ENCODE measurements around the gene LY9. TPM values are rescaled to one million over a fixed set of nuclear protein-coding genes. Genes with fewer than 3 reads are reported as not detected.

LY9 gene
- total RNA-seq, 1 experiment from 2014 or later = not detected

GRCh38 chr1:160797861-160798273 lies 1.9 kb downstream of the LY9 start:
- WGBS (ENCODE audit: extremely low coverage, insufficient read length, low lambda C conversion rate) = no CpG with 5 or more reads among the region's 4 CpGs
- no peak overlapping the region for H3K9ac ChIP-seq (ENCODE audit: extremely low read depth, insufficient read length, low read length)
- no peak overlapping the region for H2AFZ ChIP-seq (ENCODE audit: low read length)
- no peak overlapping the region for H2BK5ac ChIP-seq (ENCODE audit: insufficient read length, low read length)
- H3K79me1 ChIP-seq (ENCODE audit: insufficient read depth, low read depth, low read length, poor library complexity, severe bottlenecking) = no peaks in the 10 kb centered on the region
- no peak overlapping the region for H3K18ac ChIP-seq (ENCODE audit: insufficient read length, low read depth, low read length)
- no peak overlapping the region for H3K4me2 ChIP-seq (ENCODE audit: insufficient read depth, insufficient read length, low read length)
- H2BK20ac ChIP-seq (ENCODE audit: low read depth, low read length, poor library complexity, severe bottlenecking) = no peak overlapping the region
- H4K20me1 ChIP-seq (ENCODE audit: control insufficient read depth, insufficient read depth, insufficient read length) = no peaks in the 10 kb centered on the region
- no peak overlapping the region for H3K14ac ChIP-seq (ENCODE audit: insufficient read depth, low read length)
- no peaks in the 10 kb centered on the region for H3K9me3 ChIP-seq (ENCODE audit: control insufficient read depth, low read depth, low read length)
- no peak for DNase-seq
- H3K27ac ChIP-seq (ENCODE audit: insufficient read length, low read depth, low read length) = no peak overlapping the region
- H3K36me3 Mint-ChIP-seq (ENCODE audit: insufficient read depth in 1 of 3, low read depth in 3 of 3) = no peaks in the 10 kb centered on the region
- TF ChIP-seq, protein P1, sequence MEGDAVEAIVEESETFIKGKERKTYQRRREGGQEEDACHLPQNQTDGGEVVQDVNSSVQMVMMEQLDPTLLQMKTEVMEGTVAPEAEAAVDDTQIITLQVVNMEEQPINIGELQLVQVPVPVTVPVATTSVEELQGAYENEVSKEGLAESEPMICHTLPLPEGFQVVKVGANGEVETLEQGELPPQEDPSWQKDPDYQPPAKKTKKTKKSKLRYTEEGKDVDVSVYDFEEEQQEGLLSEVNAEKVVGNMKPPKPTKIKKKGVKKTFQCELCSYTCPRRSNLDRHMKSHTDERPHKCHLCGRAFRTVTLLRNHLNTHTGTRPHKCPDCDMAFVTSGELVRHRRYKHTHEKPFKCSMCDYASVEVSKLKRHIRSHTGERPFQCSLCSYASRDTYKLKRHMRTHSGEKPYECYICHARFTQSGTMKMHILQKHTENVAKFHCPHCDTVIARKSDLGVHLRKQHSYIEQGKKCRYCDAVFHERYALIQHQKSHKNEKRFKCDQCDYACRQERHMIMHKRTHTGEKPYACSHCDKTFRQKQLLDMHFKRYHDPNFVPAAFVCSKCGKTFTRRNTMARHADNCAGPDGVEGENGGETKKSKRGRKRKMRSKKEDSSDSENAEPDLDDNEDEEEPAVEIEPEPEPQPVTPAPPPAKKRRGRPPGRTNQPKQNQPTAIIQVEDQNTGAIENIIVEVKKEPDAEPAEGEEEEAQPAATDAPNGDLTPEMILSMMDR (conservative IDR thresholded peaks at IDR 0.05) = no peak
- no peak overlapping the region for H4K8ac ChIP-seq (replicated peaks; ENCODE audit: insufficient read length, low read depth, low read length)
- H2AK5ac ChIP-seq (ENCODE audit: insufficient read length, low read length) = no peak overlapping the region
- H3K23ac ChIP-seq (ENCODE audit: insufficient read length, low read depth, low read length) = no peak overlapping the region
- H3K4ac ChIP-seq (ENCODE audit: low read depth, low read length) = no peak overlapping the region
- no peak overlapping the region for H3K56ac ChIP-seq (ENCODE audit: insufficient read length, low read depth, low read length)
- no peaks in the 10 kb centered on the region for H3K4me1 Mint-ChIP-seq
- no peak overlapping the region for H4K91ac ChIP-seq (ENCODE audit: insufficient read length, low read depth, low read length)
- H3K4me1 ChIP-seq (ENCODE audit: insufficient read depth, low read length) = no peaks in the 10 kb centered on the region
- H3K27ac Mint-ChIP-seq = no peak overlapping the region
- no peaks in the 10 kb centered on the region for H3K27me3 ChIP-seq (ENCODE audit: insufficient read depth, low read length)
- H3T11ph ChIP-seq (ENCODE audit: low read length) = no peak overlapping the region
- H3K79me2 ChIP-seq (ENCODE audit: insufficient read depth, low read length) = no peaks in the 10 kb centered on the region
- H4K5ac ChIP-seq (ENCODE audit: insufficient read length, low read depth, low read length) = no peak overlapping the region
- H2BK120ac ChIP-seq (ENCODE audit: low read depth, low read length, poor library complexity, severe bottlenecking) = no peak overlapping the region
- H2BK12ac ChIP-seq (ENCODE audit: insufficient read length, low read depth, low read length) = no peak overlapping the region
- H3K4me3 Mint-ChIP-seq = no peak overlapping the region
- H3K27me3 Mint-ChIP-seq (ENCODE audit: low read depth) = peaks cover 3% of the 10 kb centered on the region; the same call in 1 of the 2 replicates
- no peaks in the 10 kb centered on the region for H3K9me3 Mint-ChIP-seq
- H3K23me2 ChIP-seq (ENCODE audit: insufficient read length, low read depth, low read length, poor library complexity, severe bottlenecking) = no peaks in the 10 kb centered on the region
- no peak overlapping the region for H2BK15ac ChIP-seq (ENCODE audit: low read depth, low read length)
